SU-DHL-6 (cell line): ENCODE results near the gene KIF24.

Source experiments
- H2AFZ ChIP-seq: fragments of 200-600 bp; sonication (generic); 2 replicates; pipeline ENCODE4 v1.6.1; 2014; ENCODE audit warnings: low read depth, mild to moderate bottlenecking, moderate library complexity, mixed read lengths, antibody characterized with exemption, low read length; ENCODE audit not compliant: severe bottlenecking
- H3F3A ChIP-seq: fragments of 200-600 bp; shearing (Covaris generic); 2 replicates; pipeline ENCODE4 v1.6.0; 2016; ENCODE audit warnings: antibody characterized with exemption, mild to moderate bottlenecking; ENCODE audit not compliant: insufficient read depth
- H3K27ac ChIP-seq: fragments of 200-600 bp; sonication (generic); 2 replicates; pipeline ENCODE4 v1.5.1; 2016; ENCODE audit warnings: low read depth, mild to moderate bottlenecking, low read length, moderate library complexity, mixed read lengths
- H3K27me3 ChIP-seq: fragments of 200-600 bp; sonication (generic), shearing (Covaris generic); 2 replicates; pipeline ENCODE4 v1.6.0; 2014; ENCODE audit warnings: mild to moderate bottlenecking, low read length
- H3K36me3 ChIP-seq: fragments of 200-600 bp; sonication (generic); 2 replicates; pipeline ENCODE4 v1.6.1; 2014; ENCODE audit warnings: mild to moderate bottlenecking, low read length, mixed read lengths
- H3K4me2 ChIP-seq: fragments of 300-600, 200-600 bp; shearing (Covaris generic), sonication (generic); 2 replicates; pipeline ENCODE4 v1.6.0; 2014; ENCODE audit warnings: low read length, low read depth, mild to moderate bottlenecking; ENCODE audit not compliant: poor library complexity, severe bottlenecking
- H3K4me3 ChIP-seq: fragments of 200-600 bp; sonication (generic); 2 replicates; pipeline ENCODE4 v1.5.1; 2014; ENCODE audit warnings: antibody characterized with exemption, low read length, mild to moderate bottlenecking, mixed read lengths; ENCODE audit not compliant: insufficient read depth, poor library complexity, severe bottlenecking
- H3K79me2 ChIP-seq: fragments of 200-600 bp; sonication (generic); 2 replicates; pipeline ENCODE4 v1.6.1; 2014; ENCODE audit warnings: mild to moderate bottlenecking, low read length, moderate library complexity; ENCODE audit not compliant: insufficient read depth
- H3K9ac ChIP-seq: fragments of 200-600 bp; sonication (generic); 2 replicates; pipeline ENCODE4 v1.7.0; 2014; ENCODE audit warnings: mild to moderate bottlenecking, low read length
- H3K9me2 ChIP-seq: fragments of 200-600 bp; sonication (generic); replicated peaks from 2 replicates; pipeline ENCODE4 v1.6.1; 2014; ENCODE audit warnings: low read length; ENCODE audit not compliant: insufficient read depth
- H3K9me3 ChIP-seq: fragments of 200-600 bp; sonication (generic); 2 replicates; pipeline ENCODE4 v1.6.1; 2014; ENCODE audit warnings: low read length, mixed read lengths; ENCODE audit not compliant: insufficient read depth
- H4K20me1 ChIP-seq: fragments of 200-600 bp; sonication (generic); 2 replicates; pipeline ENCODE4 v1.6.1; 2014; ENCODE audit warnings: low read depth, mild to moderate bottlenecking, antibody characterized with exemption, low read length, moderate library complexity, mixed read lengths
- CTCF ChIP-seq: fragments of 200-600 bp; sonication (generic); IDR thresholded peaks from one replicate; pipeline ENCODE4 v1.5.1; 2017; ENCODE audit warnings: antibody characterized with exemption, mild to moderate bottlenecking, low read length, moderate library complexity; ENCODE audit not compliant: insufficient read depth, poor library complexity, severe bottlenecking
- EZH2phosphoT487 ChIP-seq: fragments of 200-600 bp; sonication (generic), shearing (Covaris generic); conservative IDR thresholded peaks from 2 replicates; pipeline ENCODE4 v1.6.1; 2018; ENCODE audit warnings: mild to moderate bottlenecking, antibody characterized with exemption, low read length, moderate library complexity, mixed read lengths

KIF24 gene

GRCh38 chr9:34334916-34335315 lies 5.8 kb upstream of the KIF24 start:
- TF ChIP-seq EZH2phosphoT487 (no peak), CTCF (no peak)
- Histone ChIP-seq H2AFZ (no peak overlapping the region), H3K79me2 (peaks cover under 1% of the 10 kb centered on the region), H3K27me3 (no peaks in the 10 kb centered on the region), H4K20me1 (no peaks in the 10 kb centered on the region), H3F3A (peaks cover 11% of the 10 kb centered on the region), H3K27ac (no peak overlapping the region), H3K9me2 (no peaks in the 10 kb centered on the region), H3K4me2 (no peak overlapping the region), H3K9ac (no peak overlapping the region), H3K36me3 (no peaks in the 10 kb centered on the region), H3K4me3 (no peak overlapping the region), H3K9me3 (no peaks in the 10 kb centered on the region)

GRCh38 chr9:34334337-34334824 lies 5.3 kb upstream of the KIF24 start:
- H3K27me3 ChIP-seq, result no peaks in the 10 kb centered on the region
- no peak overlapping the region for H3K27ac ChIP-seq
- H3K9me2 ChIP-seq, result no peaks in the 10 kb centered on the region
- no peaks in the 10 kb centered on the region for H3K9me3 ChIP-seq
- no peak overlapping the region for H3K9ac ChIP-seq
- H3K79me2 ChIP-seq, result peaks cover 5% of the 10 kb centered on the region
- H3K4me2 ChIP-seq, result no peak overlapping the region
- H3K4me3 ChIP-seq, result no peak overlapping the region
- no peak overlapping the region for H2AFZ ChIP-seq
- peaks cover 11% of the 10 kb centered on the region for H3F3A ChIP-seq
- H4K20me1 ChIP-seq, result no peaks in the 10 kb centered on the region
- TF ChIP-seq CTCF, result no peak
- TF ChIP-seq EZH2phosphoT487, result no peak
- H3K36me3 ChIP-seq, result no peaks in the 10 kb centered on the region

GRCh38 chr9:34333836-34334235 lies 4.8 kb upstream of the KIF24 start:
- Histone ChIP-seq H3K36me3 (no peaks in the 10 kb centered on the region), H3K9ac (no peak overlapping the region), H3K4me3 (no peak overlapping the region), H4K20me1 (no peaks in the 10 kb centered on the region), H2AFZ (no peak overlapping the region), H3K9me2 (no peaks in the 10 kb centered on the region), H3K27ac (no peak overlapping the region), H3K4me2 (no peak overlapping the region), H3K27me3 (no peaks in the 10 kb centered on the region), H3F3A (peaks cover 11% of the 10 kb centered on the region), H3K9me3 (no peaks in the 10 kb centered on the region), H3K79me2 (peaks cover 5% of the 10 kb centered on the region)
- TF ChIP-seq EZH2phosphoT487 (no peak), CTCF (no peak)
